Tibial nerve (tissue), 4 donors: ENCODE measurements around the gene RAB8B. TPM values are rescaled to one million over a fixed set of nuclear protein-coding genes. Genes with fewer than 3 reads are reported as not detected.
A peak's percentile ranks its signal among the peaks of the same experiment; 100 is the strongest.

Experiments
- DNase-seq, 2 donors: peaks; one replicate each; pipeline ENCODE4 v3.0.0-alpha.2; 2019; ENCODE audit warnings: low spot score in 2 of 2
- H3K27ac ChIP-seq, 4 donors: fragments of 200-600 bp; sonication (generic) in 3 of 4; one replicate each; pipeline ENCODE4 v1.5.1; 2017 to 2019; ENCODE audit warnings: mild to moderate bottlenecking in 1 of 4
- H3K27me3 ChIP-seq, 2 donors: fragments of 200-600 bp; sonication (generic) in 1 of 2; one replicate each; pipeline versions ENCODE4 v1.5.1 to v1.6.0; 2017 to 2019
- H3K36me3 ChIP-seq, 3 donors: fragments of 200-600 bp; sonication (generic); one replicate each; pipeline ENCODE4 v1.5.1; 2018 to 2019
- H3K4me1 ChIP-seq, 4 donors: fragments of 200-600 bp; sonication (generic) in 3 of 4; one replicate each; pipeline ENCODE4 v1.5.1; 2017 to 2019
- H3K4me3 ChIP-seq, 4 donors: fragments of 200-600 bp; sonication (generic) in 3 of 4; one replicate each; pipeline ENCODE4 v1.5.1; 2017 to 2019; ENCODE audit warnings: mild to moderate bottlenecking in 1 of 4, moderate library complexity in 1 of 4
- H3K9me3 ChIP-seq, 4 donors: fragments of 200-600 bp; sonication (generic) in 3 of 4; one replicate each; pipeline ENCODE4 v1.5.1; 2017 to 2019
- EP300 ChIP-seq, 2 donors: sonication (generic); formaldehyde crosslinking; IDR thresholded peaks; one replicate each; pipeline ENCODE4 v1.6.1; 2017; ENCODE audit warnings: antibody characterized with exemption in 2 of 2, mild to moderate bottlenecking in 1 of 2
- POLR2A ChIP-seq, 2 donors: fragments of 450-650 bp; IDR thresholded peaks; one replicate each; pipeline ENCODE4 v1.6.1; 2017; ENCODE audit warnings: antibody characterized with exemption in 2 of 2, mild to moderate bottlenecking in 2 of 2, moderate library complexity in 2 of 2
- WGBS, 2 donors: methylation state at CpG; one replicate each; pipeline ENCODE4 v1.1.5; 2018; 5-methylcytosine and 5-hydroxymethylcytosine counted together
- total RNA-seq, 4 donors: library from RNA; depleted of rRNA; stranded (reverse); fragments of >200 nt; gene quantifications; one replicate each; pipeline ENCODE4 v1.1.0, GENCODE V29; 2016
- TF ChIP-seq, protein P1 (sequence below), 5 experiments: fragments of 200-600 bp in 3 of 5; fragments of 450-650 bp in 2 of 5; sonication (generic) in 3 of 5; IDR thresholded peaks; one replicate each; pipeline ENCODE4 v1.5.1; 2016 to 2019; ENCODE audit warnings: antibody characterized with exemption in 5 of 5, mild to moderate bottlenecking in 3 of 5, moderate library complexity in 2 of 5

The RAB8B gene
- total RNA-seq, 4 donors from 2014 or later, result 32.9 to 45.0 (median 42.5) TPM

DNA sequence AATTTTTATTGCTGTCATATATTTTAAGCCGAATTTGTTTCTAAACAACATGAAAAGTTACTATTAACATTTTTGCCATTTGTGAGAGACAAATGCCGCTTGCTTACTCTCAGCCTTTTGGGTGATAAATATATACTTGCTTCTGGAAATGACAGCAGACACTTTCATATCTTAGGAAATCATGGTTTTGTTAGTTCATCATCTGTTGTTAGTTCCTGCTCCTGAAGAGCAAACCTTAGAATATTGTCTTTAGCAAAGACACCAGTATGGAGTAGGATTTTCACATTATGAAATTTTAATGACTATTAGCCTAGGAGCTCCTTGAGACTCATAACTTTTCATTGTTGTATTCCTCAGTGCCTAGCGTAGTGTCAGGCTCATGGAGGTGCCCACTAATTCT, 36.0 kb downstream of the RAB8B start:
- no peaks in the 10 kb centered on the region for H3K27me3 ChIP-seq
- no peak overlapping the region for H3K4me3 ChIP-seq
- H3K9me3 ChIP-seq, result no peaks in the 10 kb centered on the region
- TF ChIP-seq, protein P1, sequence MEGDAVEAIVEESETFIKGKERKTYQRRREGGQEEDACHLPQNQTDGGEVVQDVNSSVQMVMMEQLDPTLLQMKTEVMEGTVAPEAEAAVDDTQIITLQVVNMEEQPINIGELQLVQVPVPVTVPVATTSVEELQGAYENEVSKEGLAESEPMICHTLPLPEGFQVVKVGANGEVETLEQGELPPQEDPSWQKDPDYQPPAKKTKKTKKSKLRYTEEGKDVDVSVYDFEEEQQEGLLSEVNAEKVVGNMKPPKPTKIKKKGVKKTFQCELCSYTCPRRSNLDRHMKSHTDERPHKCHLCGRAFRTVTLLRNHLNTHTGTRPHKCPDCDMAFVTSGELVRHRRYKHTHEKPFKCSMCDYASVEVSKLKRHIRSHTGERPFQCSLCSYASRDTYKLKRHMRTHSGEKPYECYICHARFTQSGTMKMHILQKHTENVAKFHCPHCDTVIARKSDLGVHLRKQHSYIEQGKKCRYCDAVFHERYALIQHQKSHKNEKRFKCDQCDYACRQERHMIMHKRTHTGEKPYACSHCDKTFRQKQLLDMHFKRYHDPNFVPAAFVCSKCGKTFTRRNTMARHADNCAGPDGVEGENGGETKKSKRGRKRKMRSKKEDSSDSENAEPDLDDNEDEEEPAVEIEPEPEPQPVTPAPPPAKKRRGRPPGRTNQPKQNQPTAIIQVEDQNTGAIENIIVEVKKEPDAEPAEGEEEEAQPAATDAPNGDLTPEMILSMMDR (IDR thresholded peaks at IDR 0.05), result no peak
- no peak for TF ChIP-seq POLR2A (IDR thresholded peaks at IDR 0.05)
- TF ChIP-seq EP300 (IDR thresholded peaks at IDR 0.05), result no peak
- peaks cover 0 to 6% (median 0%) of the 10 kb centered on the region in 3 donors for H3K36me3 ChIP-seq
- no peak overlapping the region for H3K27ac ChIP-seq
- no peak for DNase-seq
- WGBS, 2 donors, result 92 to 95% methylated on average over 3 of the region's 3 CpGs
- peaks cover 0 to 44% (median 18%) of the 10 kb centered on the region in 4 donors for H3K4me1 ChIP-seq

DNA sequence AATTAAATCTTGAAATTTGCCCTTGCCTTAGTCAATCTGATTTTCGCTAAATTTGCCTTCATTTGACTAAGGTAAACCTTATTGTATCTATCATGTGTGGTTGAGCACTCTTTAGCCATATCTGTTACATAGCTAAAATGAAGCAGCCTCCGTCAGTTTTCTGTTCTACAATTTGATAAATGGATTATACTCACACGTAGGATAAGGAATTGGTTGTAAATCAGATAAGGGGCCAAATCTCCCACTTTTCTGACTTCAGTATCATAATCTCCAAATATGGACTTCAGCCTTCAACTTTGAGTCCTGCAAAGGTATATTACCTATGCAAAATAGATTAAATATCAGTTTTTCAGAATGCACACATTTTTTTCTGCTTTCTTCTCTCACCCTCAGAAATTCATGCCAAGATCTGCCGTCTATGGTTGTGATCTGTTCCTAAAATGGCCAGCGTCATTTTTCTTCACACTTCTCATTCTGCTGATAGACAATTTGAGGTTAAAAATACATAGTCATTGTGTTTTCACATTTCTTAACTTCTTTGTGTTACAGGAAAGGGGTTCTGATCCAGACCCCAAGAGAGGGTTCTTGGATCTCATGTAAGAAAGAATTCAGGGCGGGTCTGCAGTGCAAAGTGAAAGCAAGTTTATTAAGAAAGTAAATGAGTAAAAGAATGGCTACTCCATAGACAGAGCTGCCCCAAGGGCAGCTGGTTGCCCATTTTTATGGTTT, 36.9 kb downstream of the RAB8B start:
- Histone ChIP-seq H3K9me3 (no peaks in the 10 kb centered on the region), H3K4me3 (no peak overlapping the region), H3K36me3 (peaks cover 0 to 6% (median 0%) of the 10 kb centered on the region in 3 donors), H3K4me1 (peaks cover 0 to 37% (median 9%) of the 10 kb centered on the region in 4 donors), H3K27me3 (no peaks in the 10 kb centered on the region), H3K27ac (peak overlapping the region in 3 of 4 donors; percentile 22 to 52 (median 48))
- no peak for DNase-seq
- 63 to 67% methylated on average over 6 of the region's 6 CpGs for WGBS, 2 donors
- no peak for TF ChIP-seq POLR2A (IDR thresholded peaks at IDR 0.05)
- TF ChIP-seq, protein P1 (IDR thresholded peaks at IDR 0.05), result no peak
- no peak for TF ChIP-seq EP300 (IDR thresholded peaks at IDR 0.05)

DNA sequence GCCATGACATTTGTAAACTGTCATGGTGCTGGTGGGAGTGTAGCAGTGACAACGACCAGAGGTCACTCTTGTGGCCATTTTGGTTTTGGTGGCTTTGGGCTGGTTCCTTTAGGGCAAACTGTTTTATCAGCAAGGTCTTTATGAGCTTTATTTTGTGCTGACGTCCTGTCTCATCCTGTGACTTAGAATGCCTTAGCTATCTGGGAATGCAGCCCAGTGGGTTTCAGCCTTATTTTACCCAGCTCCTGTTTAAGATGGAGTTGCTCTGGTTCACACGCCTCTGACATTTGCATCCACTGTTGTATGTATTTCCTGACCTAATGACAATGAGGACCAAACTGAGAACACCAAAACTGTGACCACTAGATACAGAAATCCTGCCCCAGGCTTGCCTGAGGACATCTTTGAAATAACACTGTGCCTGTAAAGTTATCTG, 37.6 kb downstream of the RAB8B start:
- WGBS, 2 donors, result 55 to 58% methylated on average over 3 of the region's 3 CpGs
- peak overlapping the region in 3 of 4 donors; percentile 22 to 52 (median 48) for H3K27ac ChIP-seq
- TF ChIP-seq POLR2A (IDR thresholded peaks at IDR 0.05), result no peak
- TF ChIP-seq, protein P1 (IDR thresholded peaks at IDR 0.05), result no peak
- TF ChIP-seq EP300 (IDR thresholded peaks at IDR 0.05), result no peak
- no peak overlapping the region for H3K4me3 ChIP-seq
- no peak for DNase-seq
- no peaks in the 10 kb centered on the region for H3K9me3 ChIP-seq
- peaks cover 0 to 38% (median 5%) of the 10 kb centered on the region in 4 donors for H3K4me1 ChIP-seq
- H3K27me3 ChIP-seq, result no peaks in the 10 kb centered on the region
- H3K36me3 ChIP-seq, result peaks cover 0 to 6% (median 0%) of the 10 kb centered on the region in 3 donors

DNA sequence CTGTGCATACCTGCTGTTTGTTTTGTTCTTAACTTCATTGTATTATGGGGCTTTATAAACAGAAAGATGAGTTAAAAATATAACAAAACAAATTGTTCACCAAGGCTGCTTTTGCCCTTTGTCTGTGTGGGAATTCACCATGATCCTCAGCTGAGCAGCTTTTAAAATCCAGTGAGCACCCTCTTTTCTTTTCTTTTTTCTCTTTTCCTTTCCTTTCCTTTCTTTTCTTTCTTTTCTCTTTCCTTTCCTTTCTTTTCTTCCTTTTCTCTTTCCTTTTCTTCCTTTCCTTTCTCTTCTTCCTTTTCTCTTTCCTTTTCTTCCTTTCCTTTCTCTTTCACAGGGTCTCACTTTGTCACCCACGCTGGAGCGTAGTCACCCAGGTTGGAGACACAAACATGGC, 38.3 kb downstream of the RAB8B start:
- H3K27ac ChIP-seq, result peak overlapping the region in 2 of 4 donors; percentile 48 to 52

DNA sequence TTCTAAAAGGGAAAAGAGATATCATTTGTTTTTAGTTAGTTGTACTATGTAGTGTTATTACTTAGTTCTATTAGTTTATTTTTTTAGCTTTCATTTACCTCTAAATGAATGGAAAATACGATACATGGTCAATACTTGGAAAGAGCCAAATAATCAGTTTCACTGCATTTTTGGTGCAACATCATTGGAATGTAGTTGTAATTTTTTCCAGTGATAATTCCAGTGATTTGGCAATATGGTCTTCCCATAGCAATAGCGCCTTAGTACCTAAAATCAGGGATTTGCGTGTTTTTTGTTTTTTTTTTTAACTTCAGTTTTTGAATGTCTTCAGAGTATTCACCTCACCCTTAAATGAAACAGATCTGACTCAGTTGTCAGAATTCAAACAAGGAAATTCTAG, 41.8 kb downstream of the RAB8B start:
- Histone ChIP-seq H3K36me3 (no peaks in the 10 kb centered on the region), H3K4me1 (peaks cover 0 to 74% (median 38%) of the 10 kb centered on the region in 4 donors)

More for the DNA sequence above, 38.3 kb downstream of the RAB8B start:
- no peak for DNase-seq
- WGBS, 2 donors, result 98 to 99% methylated on average over 2 of the region's 2 CpGs
- TF ChIP-seq POLR2A (IDR thresholded peaks at IDR 0.05) (no peak), EP300 (IDR thresholded peaks at IDR 0.05) (no peak)
- TF ChIP-seq, protein P1 (IDR thresholded peaks at IDR 0.05), result no peak
- peaks cover 0 to 45% (median 11%) of the 10 kb centered on the region in 4 donors for H3K4me1 ChIP-seq
- peaks cover 0 to 5% (median 0%) of the 10 kb centered on the region in 3 donors for H3K36me3 ChIP-seq
- no peaks in the 10 kb centered on the region for H3K27me3 ChIP-seq
- no peaks in the 10 kb centered on the region for H3K9me3 ChIP-seq
- no peak overlapping the region for H3K4me3 ChIP-seq

More for the DNA sequence above, 41.8 kb downstream of the RAB8B start:
- DNase-seq, result no peak
- H3K27ac ChIP-seq, result no peak overlapping the region
- WGBS, 2 donors, result 84 to 92% methylated on average over 3 of the region's 3 CpGs
- no peak overlapping the region for H3K4me3 ChIP-seq
- H3K9me3 ChIP-seq, result no peaks in the 10 kb centered on the region
- no peaks in the 10 kb centered on the region for H3K27me3 ChIP-seq
- TF ChIP-seq EP300 (IDR thresholded peaks at IDR 0.05) (no peak), POLR2A (IDR thresholded peaks at IDR 0.05) (no peak)
